ENCODE measurements around the gene ANGPT4.
A peak's percentile ranks its signal among the peaks of the same experiment; 100 is the strongest.

The ANGPT4 gene

DNA sequence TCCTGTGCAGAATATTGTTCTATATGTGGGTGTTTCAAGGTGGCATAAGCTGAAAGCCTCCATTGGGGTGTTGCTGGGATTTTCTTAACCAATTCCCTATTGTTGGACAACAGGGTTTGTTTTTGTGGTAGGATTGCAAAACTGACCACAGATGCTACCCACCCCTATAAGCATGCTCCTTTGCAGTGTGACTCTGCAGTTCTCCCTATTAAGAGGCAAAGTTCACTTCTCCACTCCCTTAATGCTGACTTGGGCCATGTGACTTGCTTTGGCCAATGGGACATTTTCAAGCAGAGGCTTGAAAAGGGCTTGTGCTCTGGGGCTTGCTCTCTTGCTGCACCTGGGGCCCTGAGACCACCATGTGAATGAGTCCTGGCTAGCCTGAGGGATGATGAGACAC is 8.5 kb upstream of the ANGPT4 start:
- no peak for DNase-seq
- H3K4me1 Mint-ChIP-seq (ENCODE audit: low read depth in 2 of 2) = no peaks in the 10 kb centered on the region
- no peak for ATAC-seq (replicated peaks)
- H3K27ac Mint-ChIP-seq = no peak overlapping the region
- H3K27me3 Mint-ChIP-seq = peaks cover 44 to 66% of the 10 kb centered on the region in 2 donors
- no peak overlapping the region for H3K4me3 Mint-ChIP-seq
- H3K9me3 Mint-ChIP-seq = no peaks in the 10 kb centered on the region
- no peaks in the 10 kb centered on the region for H3K36me3 Mint-ChIP-seq (ENCODE audit: insufficient read depth)

DNA sequence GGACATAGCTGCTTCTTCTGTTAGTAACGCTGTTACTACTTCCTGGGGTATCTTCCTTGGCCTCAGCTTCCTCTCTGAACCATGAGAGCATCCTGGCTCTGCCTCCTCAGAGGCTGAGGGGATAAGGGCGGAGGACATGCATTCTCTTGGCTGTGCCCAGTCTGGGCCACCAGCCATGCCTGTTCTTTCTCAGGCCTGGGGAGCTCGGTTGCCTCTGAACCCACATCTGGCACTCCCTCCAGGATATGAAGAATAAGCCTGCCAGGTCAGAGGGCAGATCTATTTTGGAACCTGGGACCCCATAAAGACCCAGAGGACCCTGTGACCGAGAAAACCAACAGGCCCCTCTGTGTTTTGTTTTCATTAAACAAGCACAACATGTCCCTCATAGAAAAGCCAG is 6.6 kb upstream of the ANGPT4 start:
- Mint-ChIP-seq H3K36me3 (ENCODE audit: insufficient read depth) (no peaks in the 10 kb centered on the region), H3K4me3 (no peak overlapping the region), H3K27ac (no peak overlapping the region), H3K27me3 (peaks cover 34 to 61% of the 10 kb centered on the region in 2 donors), H3K4me1 (ENCODE audit: low read depth in 2 of 2) (no peaks in the 10 kb centered on the region), H3K9me3 (no peaks in the 10 kb centered on the region)
- DNase-seq (no peak), ATAC-seq (replicated peaks) (no peak)

DNA sequence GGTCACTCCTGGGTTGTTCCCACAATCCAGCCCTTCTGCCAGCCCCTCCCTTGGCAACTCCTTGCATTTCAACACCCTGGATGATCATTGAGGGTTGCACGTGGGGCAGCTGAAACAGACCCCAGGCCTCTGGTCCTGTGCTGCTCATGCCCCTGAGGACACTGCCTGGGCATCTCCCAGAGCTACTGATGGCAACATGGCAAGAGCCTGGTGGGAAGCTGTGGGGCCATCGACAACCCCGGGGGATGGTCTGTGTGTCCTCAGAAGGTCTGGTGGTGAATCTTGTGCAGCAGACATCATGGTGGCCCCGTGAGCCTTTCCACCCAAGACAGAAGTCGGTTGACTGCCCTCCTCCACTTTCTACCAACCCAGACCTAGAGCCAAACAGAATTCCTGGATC is 4.9 kb upstream of the ANGPT4 start:
- Mint-ChIP-seq H3K4me1 (ENCODE audit: low read depth in 2 of 2) (no peaks in the 10 kb centered on the region), H3K36me3 (ENCODE audit: insufficient read depth) (no peaks in the 10 kb centered on the region), H3K9me3 (no peaks in the 10 kb centered on the region), H3K27ac (no peak overlapping the region), H3K27me3 (peaks cover 24 to 58% of the 10 kb centered on the region in 2 donors), H3K4me3 (no peak overlapping the region)
- ATAC-seq (replicated peaks) (no peak), DNase-seq (no peak)

DNA sequence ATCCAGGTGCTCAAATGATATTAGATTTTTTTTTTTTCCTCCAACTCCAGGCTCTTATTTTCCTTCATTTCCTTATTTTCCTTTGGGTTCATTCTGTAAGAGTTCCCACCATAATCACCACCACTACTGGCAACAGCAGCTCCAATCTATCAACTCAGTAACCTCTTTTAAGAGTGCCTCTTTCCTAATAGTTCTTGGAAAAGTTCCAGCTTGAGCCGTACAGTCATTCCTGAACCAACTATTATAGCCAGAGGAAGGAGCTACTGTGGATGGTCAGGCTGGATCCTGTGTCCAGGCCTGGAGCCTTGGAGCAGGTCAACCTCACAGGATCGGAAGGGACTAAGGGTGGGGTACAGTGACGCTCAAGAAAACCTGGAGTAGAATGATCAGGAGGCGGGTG is 4.2 kb upstream of the ANGPT4 start:
- Mint-ChIP-seq H3K4me3 (no peak overlapping the region), H3K9me3 (no peaks in the 10 kb centered on the region), H3K27ac (no peak overlapping the region), H3K4me1 (ENCODE audit: low read depth in 2 of 2) (no peaks in the 10 kb centered on the region), H3K36me3 (ENCODE audit: insufficient read depth) (no peaks in the 10 kb centered on the region), H3K27me3 (peaks cover 17 to 57% of the 10 kb centered on the region in 2 donors)
- DNase-seq = no peak
- ATAC-seq (replicated peaks) = no peak

DNA sequence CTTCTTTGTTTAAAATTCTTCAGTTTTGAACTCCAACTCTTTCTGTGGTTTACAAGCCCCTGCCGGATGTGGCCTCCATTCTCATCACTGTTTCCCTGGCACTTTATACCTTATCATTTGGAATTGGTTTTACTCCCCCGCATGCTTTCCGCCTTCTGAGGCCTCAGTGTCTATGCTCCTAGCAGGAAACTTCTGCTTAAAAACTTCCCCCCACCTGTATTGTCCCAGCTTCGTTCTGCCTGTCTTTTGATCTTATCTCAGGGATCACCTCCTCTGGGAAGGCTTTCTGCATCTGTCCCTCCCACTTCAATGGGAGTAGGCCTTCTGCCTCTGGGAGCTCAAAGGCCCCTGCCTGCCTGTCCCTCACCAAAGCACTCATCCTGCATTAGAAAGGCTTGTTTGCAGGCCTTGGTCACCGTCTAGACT is 3.4 kb upstream of the ANGPT4 start:
- no peaks in the 10 kb centered on the region for H3K9me3 Mint-ChIP-seq

DNA sequence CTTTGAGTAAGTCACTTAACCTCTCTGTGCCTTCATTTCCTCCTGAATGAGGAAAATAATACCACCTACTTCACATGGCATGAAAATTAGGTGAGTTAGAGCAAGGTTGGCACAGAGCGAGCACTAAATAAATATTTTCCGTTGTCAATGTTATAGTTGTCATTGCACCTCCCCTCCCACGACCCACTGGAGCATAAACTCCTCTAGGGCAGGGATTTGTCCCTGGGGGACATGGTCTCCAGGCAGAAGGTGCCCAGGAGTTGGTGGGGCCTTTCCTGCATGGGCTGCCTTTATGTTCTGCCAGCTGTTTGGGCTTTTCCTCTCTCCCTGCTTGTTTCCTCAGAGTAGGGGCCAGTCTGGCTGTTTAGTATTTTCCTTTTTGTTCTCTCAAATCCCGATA is 1.3 kb upstream of the ANGPT4 start:
- Mint-ChIP-seq H3K36me3 (ENCODE audit: insufficient read depth) (no peaks in the 10 kb centered on the region), H3K4me3 (no peak overlapping the region), H3K27ac (no peak overlapping the region), H3K9me3 (no peaks in the 10 kb centered on the region), H3K27me3 (peaks cover 20 to 68% of the 10 kb centered on the region in 2 donors), H3K4me1 (ENCODE audit: low read depth in 2 of 2) (peaks cover 0 to 2% of the 10 kb centered on the region in 2 donors)
- DNase-seq (no peak), ATAC-seq (replicated peaks) (no peak)

More for the DNA sequence above, 3.4 kb upstream of the ANGPT4 start:
- Mint-ChIP-seq H3K4me3 (no peak overlapping the region), H3K27me3 (peaks cover 9 to 57% of the 10 kb centered on the region in 2 donors), H3K27ac (no peak overlapping the region), H3K36me3 (ENCODE audit: insufficient read depth) (no peaks in the 10 kb centered on the region), H3K4me1 (ENCODE audit: low read depth in 2 of 2) (peaks cover 0 to 1% of the 10 kb centered on the region in 2 donors)
- DNase-seq = no peak
- no peak for ATAC-seq (replicated peaks)

DNA sequence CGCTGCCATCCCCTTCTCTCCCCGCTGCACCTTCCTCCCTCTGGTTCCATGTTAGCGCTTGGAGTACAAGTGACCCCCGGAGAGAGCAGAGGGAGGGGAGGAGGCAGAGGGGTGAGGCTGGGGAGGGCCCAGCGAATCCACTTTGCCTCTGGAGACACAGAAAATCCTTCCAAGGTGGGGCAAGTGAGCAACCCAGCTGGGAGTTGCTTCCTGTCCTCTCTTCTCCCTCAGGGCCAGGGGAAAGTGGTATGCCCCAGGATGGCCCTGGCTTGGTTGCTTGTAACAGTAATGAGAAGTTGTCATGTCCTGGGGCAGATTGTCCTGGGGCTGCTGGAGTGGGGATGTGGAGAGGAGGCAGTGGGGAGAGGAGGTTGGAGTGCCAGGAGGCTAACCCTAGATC is 691 bp upstream of the ANGPT4 start:
- DNase-seq (no peak), ATAC-seq (replicated peaks) (no peak)
- H3K9me3 Mint-ChIP-seq = no peaks in the 10 kb centered on the region
- H3K36me3 Mint-ChIP-seq (ENCODE audit: insufficient read depth) = no peaks in the 10 kb centered on the region
- no peak overlapping the region for H3K27ac Mint-ChIP-seq
- peaks cover 20 to 67% of the 10 kb centered on the region in 2 donors for H3K27me3 Mint-ChIP-seq
- peaks cover 0 to 2% of the 10 kb centered on the region in 2 donors for H3K4me1 Mint-ChIP-seq (ENCODE audit: low read depth in 2 of 2)
- no peak overlapping the region for H3K4me3 Mint-ChIP-seq

DNA sequence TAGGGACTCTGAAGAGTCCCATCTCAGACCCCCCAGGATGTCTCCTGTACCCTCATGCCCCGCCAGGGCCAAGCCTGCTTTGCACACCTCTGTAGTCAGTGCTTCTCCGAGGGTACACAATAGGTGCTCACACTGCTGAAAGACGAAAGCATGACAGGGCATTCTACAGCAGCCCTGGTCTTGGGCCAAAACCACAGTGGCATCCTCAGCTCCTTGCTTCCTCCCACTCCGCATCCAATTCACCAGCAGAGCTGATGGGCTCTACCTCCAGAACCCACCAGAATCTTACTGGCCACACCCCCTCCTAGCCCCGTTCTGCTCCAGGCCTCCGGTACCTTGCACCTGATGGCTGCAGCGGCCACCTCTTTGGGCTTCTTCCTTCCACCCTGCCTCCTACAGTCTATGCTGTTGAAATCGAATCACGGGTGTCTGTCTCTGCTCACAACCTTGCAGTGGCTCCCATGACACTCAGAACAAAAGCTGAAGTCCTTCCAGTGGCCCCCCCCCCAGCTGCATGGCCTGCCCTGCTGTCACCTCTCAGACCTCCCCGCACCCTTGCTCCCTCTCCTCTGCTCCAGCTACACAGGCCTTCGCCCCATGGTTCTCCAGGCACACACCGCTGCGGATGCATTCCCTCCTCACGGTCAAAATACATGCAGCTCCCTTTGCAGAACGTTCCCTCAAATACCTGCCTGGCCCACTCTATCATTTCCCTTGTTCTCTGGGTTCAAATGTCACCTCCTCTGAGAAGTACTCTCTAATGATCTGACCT is 1.2 kb downstream of the ANGPT4 start:
- Mint-ChIP-seq H3K4me1 (ENCODE audit: low read depth in 2 of 2) (peaks cover 2 to 8% of the 10 kb centered on the region in 2 donors), H3K36me3 (ENCODE audit: insufficient read depth) (peaks cover 3% of the 10 kb centered on the region), H3K27ac (no peak overlapping the region), H3K4me3 (no peak overlapping the region), H3K27me3 (peaks cover 20 to 54% of the 10 kb centered on the region in 2 donors), H3K9me3 (no peaks in the 10 kb centered on the region)
- DNase-seq (no peak), ATAC-seq (replicated peaks) (no peak)

DNA sequence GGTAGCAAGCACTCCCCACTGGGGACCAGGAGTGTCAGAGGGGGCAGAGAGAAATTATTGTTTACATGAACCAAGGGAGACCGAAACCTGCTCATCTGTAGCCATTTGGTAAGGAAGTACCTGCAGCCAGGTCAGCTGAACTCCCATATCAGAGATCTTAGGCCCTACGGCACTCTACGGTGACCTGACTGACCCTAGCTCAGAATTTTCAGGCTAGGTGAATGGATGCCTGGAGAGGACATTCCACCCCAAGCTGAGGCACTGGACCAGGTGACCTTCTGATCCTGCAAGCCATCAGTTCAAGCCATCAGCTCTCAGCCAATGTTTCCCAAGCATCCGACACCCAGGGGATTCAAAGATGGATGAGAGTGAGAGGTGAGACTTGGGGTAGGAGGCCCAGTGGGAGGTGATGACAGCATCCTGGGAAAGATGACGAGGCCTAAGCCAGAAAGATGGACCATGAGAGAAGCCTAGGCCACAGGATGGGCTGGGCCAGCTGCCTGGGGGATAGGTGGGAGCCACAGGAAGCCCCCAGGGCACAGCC is 2.8 kb downstream of the ANGPT4 start:
- Mint-ChIP-seq H3K4me1 (ENCODE audit: low read depth in 2 of 2) (peaks cover 2 to 8% of the 10 kb centered on the region in 2 donors), H3K27me3 (peaks cover 20 to 54% of the 10 kb centered on the region in 2 donors), H3K36me3 (ENCODE audit: insufficient read depth) (peaks cover 3% of the 10 kb centered on the region), H3K9me3 (no peaks in the 10 kb centered on the region), H3K4me3 (no peak overlapping the region), H3K27ac (no peak overlapping the region)
- DNase-seq (no peak), ATAC-seq (replicated peaks) (no peak)

DNA sequence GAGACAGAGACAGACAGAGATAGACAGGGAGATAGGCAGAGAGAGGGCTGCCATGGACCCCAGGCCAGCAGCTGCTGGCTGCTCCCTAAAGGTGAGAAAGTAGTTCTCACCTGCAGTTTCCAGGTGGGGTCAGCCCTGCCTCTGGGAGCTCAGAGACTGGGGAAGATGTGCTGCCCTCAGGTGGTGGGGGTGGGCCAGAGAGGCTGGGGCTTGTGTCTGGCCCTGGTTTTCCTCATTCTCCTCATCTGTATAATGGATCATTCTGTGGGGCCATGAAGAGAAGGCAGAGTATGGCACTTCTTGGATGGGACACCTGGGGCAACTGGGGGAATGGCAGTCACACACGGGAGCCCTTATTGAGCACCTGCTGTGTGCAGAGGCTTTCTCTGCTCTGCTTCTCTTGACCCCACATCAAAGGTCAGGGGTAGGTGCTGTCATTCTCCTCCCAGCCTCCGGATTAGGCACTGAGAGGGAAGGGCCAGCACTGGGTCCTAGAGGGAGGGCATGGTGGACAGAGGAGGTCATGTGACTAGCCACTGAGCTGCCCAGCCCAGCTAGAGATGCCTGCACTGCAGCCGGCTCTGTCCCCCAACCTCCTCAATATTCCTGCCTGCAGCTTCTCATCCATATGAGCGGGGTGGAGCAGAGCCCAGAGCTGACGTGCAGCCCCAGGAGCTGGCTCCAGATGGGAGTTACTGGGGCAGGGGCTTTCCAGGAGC is 4.1 kb downstream of the ANGPT4 start:
- ATAC-seq (replicated peaks) (no peak), DNase-seq (no peak)
- H3K27ac Mint-ChIP-seq = peak overlapping the region in 1 of 2 donors; percentile 4
- no peak overlapping the region for H3K4me3 Mint-ChIP-seq
- H3K27me3 Mint-ChIP-seq = peaks cover 20 to 50% of the 10 kb centered on the region in 2 donors
- H3K4me1 Mint-ChIP-seq (ENCODE audit: low read depth in 2 of 2) = peaks cover 2 to 8% of the 10 kb centered on the region in 2 donors
- no peaks in the 10 kb centered on the region for H3K9me3 Mint-ChIP-seq
- H3K36me3 Mint-ChIP-seq (ENCODE audit: insufficient read depth) = peaks cover 3% of the 10 kb centered on the region

DNA sequence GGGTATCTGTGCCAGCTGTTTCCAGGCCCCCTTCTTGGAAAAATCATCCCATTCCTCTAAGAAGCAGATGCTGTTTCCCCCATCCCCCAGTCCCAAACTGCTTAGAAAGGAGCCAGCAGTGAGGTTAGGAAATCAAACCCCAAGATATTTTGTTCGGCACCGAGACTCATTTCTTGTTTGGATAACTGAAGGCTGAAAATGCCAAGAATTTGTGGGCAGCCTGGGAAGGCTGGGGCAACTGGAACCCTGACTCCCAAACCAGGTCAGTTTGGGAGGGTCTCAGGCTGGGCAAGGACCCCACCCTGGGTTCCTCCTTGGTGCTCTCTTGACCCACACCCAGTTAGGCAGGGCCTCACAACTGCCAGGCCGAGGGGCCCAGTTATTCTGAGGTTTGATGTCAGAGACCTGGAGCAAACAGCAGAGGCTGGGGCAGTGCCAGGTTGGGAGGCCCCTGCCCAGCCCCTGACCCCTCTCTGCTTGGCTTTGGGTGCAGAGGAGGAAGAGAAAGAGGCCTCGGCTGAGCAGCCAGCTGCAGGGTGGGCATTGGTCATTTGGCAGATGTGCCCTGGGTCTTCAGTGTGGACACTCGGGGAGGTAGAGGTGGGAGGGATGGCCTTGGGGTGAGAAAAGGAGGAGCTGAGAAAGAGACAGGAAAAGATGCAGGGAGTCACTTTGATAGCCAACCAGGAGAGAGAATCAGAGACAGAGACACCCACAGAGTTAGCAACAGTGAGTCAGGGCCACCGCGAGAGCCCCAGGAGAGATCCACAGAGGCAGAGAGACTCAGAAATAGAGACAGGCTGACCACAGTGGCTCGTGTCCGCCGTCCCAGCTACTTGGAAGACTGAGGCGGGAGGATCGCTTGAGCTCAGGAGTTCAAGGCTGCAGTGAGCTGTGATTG is 5.0 kb downstream of the ANGPT4 start:
- Mint-ChIP-seq H3K4me3 (no peak overlapping the region), H3K4me1 (ENCODE audit: low read depth in 2 of 2) (peaks cover 2 to 8% of the 10 kb centered on the region in 2 donors), H3K36me3 (ENCODE audit: insufficient read depth) (peaks cover 3% of the 10 kb centered on the region), H3K9me3 (no peaks in the 10 kb centered on the region), H3K27ac (peak overlapping the region in 1 of 2 donors; percentile 4), H3K27me3 (peaks cover 15 to 41% of the 10 kb centered on the region in 2 donors)
- DNase-seq (no peak), ATAC-seq (replicated peaks) (no peak)

DNA sequence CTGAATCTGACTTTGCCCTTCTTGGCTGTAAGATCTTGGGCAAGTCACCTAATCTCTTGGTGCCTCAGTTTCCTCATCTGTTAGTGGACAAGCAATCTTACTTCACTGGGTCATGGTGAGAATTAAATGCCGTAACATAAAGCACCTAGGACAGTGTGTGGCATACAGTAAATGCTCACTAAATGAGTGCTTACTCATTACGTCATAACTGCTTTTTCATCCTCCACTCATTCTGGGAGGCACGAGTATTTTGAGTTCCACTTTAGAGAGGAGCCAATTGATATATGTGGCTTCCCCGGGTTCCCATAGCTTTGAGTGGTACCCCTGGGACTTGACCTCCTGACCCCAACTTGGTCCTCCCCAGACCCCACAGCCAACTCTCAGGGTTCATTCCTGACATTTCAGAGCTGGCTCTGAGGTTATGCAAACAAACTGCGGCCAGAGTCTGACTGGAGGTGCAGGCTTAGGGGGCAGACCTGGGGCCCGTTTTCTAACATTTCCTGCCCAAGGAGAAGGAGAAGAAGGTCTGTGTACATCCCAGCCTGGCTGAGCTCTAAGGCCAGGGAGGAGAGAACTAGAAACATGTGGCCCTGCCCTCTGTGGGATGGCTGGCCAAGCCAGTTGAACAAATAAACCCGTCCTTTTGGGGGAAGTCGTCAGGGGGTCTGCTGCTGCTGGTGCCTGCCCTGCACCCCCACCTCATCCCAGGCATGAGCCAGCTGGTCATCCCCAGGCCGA is 5.8 kb downstream of the ANGPT4 start:
- Mint-ChIP-seq H3K27me3 (peaks cover 15 to 34% of the 10 kb centered on the region in 2 donors), H3K4me3 (no peak overlapping the region), H3K27ac (no peak overlapping the region), H3K36me3 (ENCODE audit: insufficient read depth) (peaks cover 3% of the 10 kb centered on the region), H3K9me3 (no peaks in the 10 kb centered on the region), H3K4me1 (ENCODE audit: low read depth in 2 of 2) (peaks cover 2 to 8% of the 10 kb centered on the region in 2 donors)
- ATAC-seq (replicated peaks) = no peak
- DNase-seq = no peak
